AG04449 (cell line): ENCODE measurements around the gene KRTAP5-6.

Experiments
- CTCF ChIA-PET: fragments of 350-600 bp; formaldehyde crosslinking; extraction: SDS; loops from one replicate; lab custom pipeline; 2021; ENCODE audit warnings: antibody characterized with exemption; lab: Yijun Ruan, JAX
- POLR2A ChIA-PET: fragments of 400-600, 350-600 bp; formaldehyde crosslinking; extraction: SDS; loops from one replicate; lab custom pipeline; 2020; ENCODE audit warnings: antibody characterized with exemption, inconsistent platforms; lab: Yijun Ruan, JAX
- DNase-seq: peaks from one replicate; pipeline ENCODE4 v3.0.0-alpha.2; 2010; ENCODE audit warnings: low read depth, low spot score
- H3K4me3 ChIP-seq: 2 replicates; pipeline ENCODE4 v1.5.1; 2011; ENCODE audit warnings: low read depth, mild to moderate bottlenecking, control low read depth, low read length
- TF ChIP-seq, protein P1 (sequence below): IDR thresholded peaks from one replicate; pipeline ENCODE4 v1.5.1; 2011; ENCODE audit warnings: mild to moderate bottlenecking, moderate library complexity, low read length, control low read depth, inconsistent platforms; ENCODE audit not compliant: insufficient read depth; ENCODE audit errors: missing control alignments

The KRTAP5-6 gene

DNA sequence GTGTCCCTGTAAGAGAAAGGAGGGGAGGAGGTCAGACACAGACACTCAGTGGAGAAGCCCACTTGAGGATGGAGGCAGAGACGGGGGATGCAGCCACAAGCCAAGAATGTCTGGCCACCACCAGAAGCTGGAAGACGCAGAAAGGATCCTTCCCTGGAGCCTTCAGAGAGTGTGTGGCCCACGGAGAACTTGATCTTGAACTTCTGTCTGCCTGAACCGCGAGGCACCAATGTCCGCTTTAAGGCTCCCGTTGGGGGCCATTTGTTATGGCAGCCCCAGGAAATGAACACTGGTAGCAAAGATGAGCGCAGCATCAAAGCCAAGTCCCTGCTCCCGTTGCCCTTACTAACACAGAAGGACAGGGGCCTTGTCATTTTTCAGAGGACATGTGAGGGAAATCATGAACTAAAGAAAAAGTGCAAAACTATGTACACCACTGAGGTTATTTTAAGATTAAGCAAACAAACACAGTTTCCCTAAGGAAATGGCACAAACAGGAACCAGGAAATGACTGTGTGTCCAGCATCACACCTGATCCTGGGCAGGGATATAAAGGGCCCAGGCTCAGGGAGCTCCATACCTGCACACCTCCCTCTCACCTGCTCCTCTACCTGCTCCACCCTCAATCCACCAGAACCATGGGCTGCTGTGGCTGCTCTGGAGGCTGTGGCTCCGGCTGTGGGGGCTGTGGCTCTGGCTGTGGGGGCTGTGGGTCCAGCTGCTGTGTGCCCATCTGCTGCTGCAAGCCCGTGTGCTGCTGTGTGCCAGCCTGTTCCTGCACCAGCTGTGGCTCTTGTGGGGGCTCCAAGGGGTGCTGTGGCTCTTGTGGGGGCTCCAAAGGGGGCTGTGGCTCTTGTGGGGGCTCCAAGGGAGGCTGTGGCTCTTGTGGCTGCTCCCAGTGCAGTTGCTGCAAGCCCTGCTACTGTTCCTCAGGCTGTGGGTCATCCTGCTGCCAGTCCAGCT, at the start of gene KRTAP5-6:
Gene KRTAP5-6, plus strand, starts transcription at position 588 of the 963 bp plus-strand sequence. Its CDS starts 51 bp downstream, at position 639.
- ChIA-PET CTCF (interaction anchor here (0.7 to 2.6 kb wide), 6 partner anchors 17 to 455 kb away, joined by 3 to 23 read pairs (median 6); partner anchors contain the start of gene H19), POLR2A (no interaction called here)
- DNase-seq: no peak
- no peak within 1 kb of the TSS for H3K4me3 ChIP-seq
- TF ChIP-seq, protein P1, sequence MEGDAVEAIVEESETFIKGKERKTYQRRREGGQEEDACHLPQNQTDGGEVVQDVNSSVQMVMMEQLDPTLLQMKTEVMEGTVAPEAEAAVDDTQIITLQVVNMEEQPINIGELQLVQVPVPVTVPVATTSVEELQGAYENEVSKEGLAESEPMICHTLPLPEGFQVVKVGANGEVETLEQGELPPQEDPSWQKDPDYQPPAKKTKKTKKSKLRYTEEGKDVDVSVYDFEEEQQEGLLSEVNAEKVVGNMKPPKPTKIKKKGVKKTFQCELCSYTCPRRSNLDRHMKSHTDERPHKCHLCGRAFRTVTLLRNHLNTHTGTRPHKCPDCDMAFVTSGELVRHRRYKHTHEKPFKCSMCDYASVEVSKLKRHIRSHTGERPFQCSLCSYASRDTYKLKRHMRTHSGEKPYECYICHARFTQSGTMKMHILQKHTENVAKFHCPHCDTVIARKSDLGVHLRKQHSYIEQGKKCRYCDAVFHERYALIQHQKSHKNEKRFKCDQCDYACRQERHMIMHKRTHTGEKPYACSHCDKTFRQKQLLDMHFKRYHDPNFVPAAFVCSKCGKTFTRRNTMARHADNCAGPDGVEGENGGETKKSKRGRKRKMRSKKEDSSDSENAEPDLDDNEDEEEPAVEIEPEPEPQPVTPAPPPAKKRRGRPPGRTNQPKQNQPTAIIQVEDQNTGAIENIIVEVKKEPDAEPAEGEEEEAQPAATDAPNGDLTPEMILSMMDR: no peak

DNA sequence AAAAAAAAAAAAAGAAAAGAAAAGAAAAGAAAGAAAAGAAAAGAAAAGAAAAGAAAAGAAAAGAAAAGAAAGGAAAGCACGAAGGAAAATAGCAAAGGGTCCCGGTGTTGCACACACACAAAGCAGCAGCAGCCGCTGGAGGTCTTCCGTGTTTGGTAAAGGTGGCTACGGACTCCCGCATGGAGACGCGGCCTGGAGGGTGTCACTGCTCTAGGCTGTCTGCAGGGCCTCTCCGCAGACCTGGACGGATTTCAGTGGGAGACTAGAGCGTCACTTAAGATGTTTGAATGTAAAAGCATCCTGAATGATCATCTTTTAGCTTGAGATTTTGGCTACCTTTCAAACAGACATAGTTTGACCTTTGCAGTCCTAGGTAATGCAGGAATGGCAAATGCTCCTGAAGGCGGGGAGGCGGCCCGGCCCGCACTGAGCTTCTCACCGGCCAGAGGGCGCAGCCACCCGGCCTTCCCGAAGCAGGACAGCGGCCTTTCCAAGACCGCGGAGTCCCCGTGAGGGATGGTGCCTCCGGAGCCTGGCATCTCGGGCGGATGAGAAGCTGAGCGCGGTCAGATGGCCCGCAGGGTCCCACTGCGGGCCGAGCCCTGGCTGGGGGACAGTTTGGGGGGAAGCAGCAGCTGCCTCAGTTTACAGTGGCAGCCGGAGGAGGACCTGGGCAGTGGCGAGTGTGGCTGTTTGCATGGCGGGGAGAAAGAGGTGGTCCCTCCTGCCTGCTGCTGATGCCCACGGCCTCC, 48.9 kb upstream of the KRTAP5-6 start:
- ChIA-PET CTCF (interaction anchor here (1.6 to 11.1 kb wide), 7 partner anchors 7 to 505 kb away, joined by 4 to 230 read pairs (median 17); no protein-coding TSS in a partner anchor), POLR2A (no interaction called here)
- TF ChIP-seq, protein P1: no peak
- no peak overlapping the region for H3K4me3 ChIP-seq
- no peak for DNase-seq

DNA sequence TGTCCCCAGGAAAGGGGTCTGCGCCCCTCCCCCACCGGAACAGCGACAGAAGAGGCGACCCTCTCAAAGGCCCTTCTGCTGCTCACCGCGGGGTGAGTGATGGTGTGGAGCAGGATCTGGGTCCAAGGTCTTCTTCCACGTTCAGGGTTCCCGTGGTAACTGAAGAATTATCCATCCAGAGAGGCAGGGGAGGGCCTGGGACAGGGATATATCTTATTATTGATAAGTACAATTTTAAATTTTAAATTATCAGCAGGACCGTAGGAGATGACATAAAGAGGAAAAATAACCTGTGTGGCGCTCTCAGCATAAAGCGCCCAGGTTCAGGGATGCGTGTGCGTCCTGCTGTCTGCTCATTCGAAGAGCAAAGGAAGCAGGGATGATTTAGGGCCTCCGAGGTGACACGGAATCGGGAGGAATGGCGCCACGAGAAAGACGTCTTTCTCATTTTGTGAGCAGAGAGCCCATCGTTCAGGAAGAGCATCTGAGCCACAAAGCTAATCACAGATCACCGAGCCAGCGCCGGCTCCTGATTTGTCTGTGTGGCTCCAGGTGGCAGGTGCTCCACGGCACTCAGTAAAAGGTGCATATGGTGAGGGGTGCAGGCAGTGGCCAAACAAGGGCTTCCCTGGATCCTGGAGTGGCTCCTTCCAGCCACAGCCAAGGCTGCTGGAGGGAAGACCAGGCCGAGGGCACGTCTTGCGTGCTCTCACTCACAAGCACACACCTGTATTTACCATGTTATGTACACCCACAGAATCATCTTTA, 48.2 kb upstream of the KRTAP5-6 start:
- POLR2A ChIA-PET: no interaction called here
- no peak overlapping the region for H3K4me3 ChIP-seq
- CTCF ChIA-PET: interaction anchor here (3.6 to 11.1 kb wide), 5 partner anchors 8 to 505 kb away, joined by 17 to 230 read pairs (median 130); partner anchors contain the start of gene SYT8
- TF ChIP-seq, protein P1: no peak
- no peak for DNase-seq

- ChIA-PET POLR2A (no interaction called here), CTCF (interaction anchor here (0.6 to 11.1 kb wide), 13 partner anchors 10 to 503 kb away, joined by 3 to 230 read pairs (median 6); partner anchors contain the start of gene SYT8)
- H3K4me3 ChIP-seq: no peak overlapping the region
- no peak for DNase-seq
- TF ChIP-seq, protein P1: no peak
These were observed 46.7 kb upstream of the KRTAP5-6 start for GRCh38 chr11:1650034-1650917.

- ChIA-PET CTCF (interaction anchor here (0.6 to 11.1 kb wide), 13 partner anchors 10 to 503 kb away, joined by 3 to 230 read pairs (median 6); partner anchors contain the start of gene SYT8), POLR2A (no interaction called here)
- H3K4me3 ChIP-seq: no peak overlapping the region
- TF ChIP-seq, protein P1: no peak
- no peak for DNase-seq
These were observed 46.1 kb upstream of the KRTAP5-6 start for GRCh38 chr11:1650918-1651262.
